B cell (primary cell): ENCODE measurements around the gene PRR11.

Experiments used
- CTCF ChIP-seq: fragments of 200-600 bp; IDR thresholded peaks from one replicate; pipeline ENCODE4 v1.8.0; 2022; ENCODE audit warnings: antibody characterized with exemption, mild to moderate bottlenecking
- EZH2 ChIP-seq: IDR thresholded peaks from 2 replicates; pipeline ENCODE4 v1.6.1; 2012; ENCODE audit warnings: borderline replicate concordance, low read depth, mild to moderate bottlenecking, moderate library complexity, low read length; ENCODE audit not compliant: insufficient read depth, poor library complexity, severe bottlenecking

GRCh38 chr17:59139939-59140338 lies 15.6 kb upstream of the PRR11 start:
- TF ChIP-seq CTCF = no peak
- no peak for TF ChIP-seq EZH2
